GM12878 (cell line): Measurements from ENCODE around the gene IDI1. TPM values are rescaled to one million over a fixed set of nuclear protein-coding genes. Genes with fewer than 3 reads are reported as not detected.

ENCODE experiments used
- ATAC-seq: fragments of 200-7000 bp; cut with Tn5 transposase; 3 replicates; pipeline ENCODE4 v1.9.1; 2020; ENCODE audit warnings: mild to moderate bottlenecking, moderate library complexity
- BruUV-seq: library from RNA; stranded (reverse); fragments of 400-500 nt; replicated peaks from 2 replicates; lab custom pipeline; 2021; lab: Mats Ljungman, UMichigan
- CTCF ChIA-PET: fragments of 300-600 bp; sonication (Branson Sonifier 250); formaldehyde crosslinking; extraction: SDS; loops from one replicate; lab custom pipeline; 2021; ENCODE audit warnings: inconsistent platforms; lab: Yijun Ruan, JAX
- POLR2A ChIA-PET: fragments of 350-600 bp; formaldehyde crosslinking; extraction: SDS; loops from one replicate; lab custom pipeline; 2021; ENCODE audit warnings: inconsistent platforms; lab: Charles Lee
- RAD21 ChIA-PET: fragments of 300-600 bp; sonication (Branson Sonifier 250); formaldehyde crosslinking; loops from one replicate; lab custom pipeline; 2023; ENCODE audit warnings: antibody characterized with exemption; ENCODE audit not compliant: unreplicated experiment; lab: Charles Lee
- SMC1A ChIA-PET: fragments of 300-600 bp; sonication (Branson Sonifier 250); formaldehyde crosslinking; loops from one replicate; lab custom pipeline; 2023; ENCODE audit not compliant: unreplicated experiment, uncharacterized antibody; lab: Charles Lee
- DNase-seq: peaks from one replicate; pipeline ENCODE4 v3.0.0-alpha.2; 2011; ENCODE audit warnings: low read depth, low spot score
- FAIRE-seq: peaks from 3 replicates; lab custom pipeline; 2011; peaks lifted over from hg19 to GRCh38; lab: Jason Lieb, UNC
- H2AFZ ChIP-seq: 2 replicates; pipeline ENCODE4 v1.6.0; 2011; ENCODE audit warnings: low read depth, low read length, control low read depth; ENCODE audit not compliant: control insufficient read depth
- H3K27ac ChIP-seq: 2 replicates; pipeline ENCODE4 v1.5.1; 2011; ENCODE audit warnings: control low read depth; ENCODE audit not compliant: control insufficient read depth, insufficient read depth
- H3K27me3 ChIP-seq, 2 experiments: replicated peaks in 1 of 2; 2 replicates each; pipeline versions ENCODE4 v1.6.0 to v1.6.1; 2011; ENCODE audit warnings: low read length in 1 of 2; ENCODE audit not compliant: control insufficient read depth in 2 of 2, insufficient read depth in 2 of 2
- H3K36me3 ChIP-seq, 2 experiments: 2 replicates each; pipeline ENCODE4 v1.5.1; 2011; ENCODE audit warnings: low read length in 1 of 2; ENCODE audit not compliant: control insufficient read depth in 2 of 2, insufficient read depth in 2 of 2
- H3K4me1 ChIP-seq: 2 replicates; pipeline ENCODE4 v1.6.1; 2011; ENCODE audit warnings: mild to moderate bottlenecking, low read length, moderate library complexity, mixed read lengths; ENCODE audit not compliant: control insufficient read depth, insufficient read depth
- H3K4me2 ChIP-seq: 2 replicates; pipeline ENCODE4 v1.6.0; 2011; ENCODE audit warnings: control low read depth; ENCODE audit not compliant: control insufficient read depth, insufficient read depth
- H3K4me3 ChIP-seq: fragments of 200-600 bp; sonication (generic); 2 replicates; pipeline ENCODE4 v1.5.1; 2016
- H3K79me2 ChIP-seq: 2 replicates; pipeline ENCODE4 v1.6.0; 2011; ENCODE audit warnings: low read length; ENCODE audit not compliant: control insufficient read depth, insufficient read depth
- H3K9ac ChIP-seq: 2 replicates; pipeline ENCODE4 v1.8.0; 2011; ENCODE audit warnings: low read length, control low read depth, mixed read lengths; ENCODE audit not compliant: control insufficient read depth, insufficient read depth
- H3K9me3 ChIP-seq: replicated peaks from 3 replicates; pipeline ENCODE4 v1.5.1; 2011; ENCODE audit warnings: mild to moderate bottlenecking, low read length; ENCODE audit not compliant: control insufficient read depth, insufficient read depth
- H4K20me1 ChIP-seq: 2 replicates; pipeline ENCODE4 v1.6.0; 2011; ENCODE audit not compliant: control insufficient read depth, insufficient read depth
- ATF7 ChIP-seq: fragments of 450-650 bp; IDR thresholded peaks from 2 replicates; pipeline ENCODE4 v1.6.1; 2016; ENCODE audit warnings: low read depth, mild to moderate bottlenecking
- BACH1 ChIP-seq: fragments of 450-650 bp; IDR thresholded peaks from 2 replicates; pipeline ENCODE4 v1.6.1; 2017; ENCODE audit warnings: mild to moderate bottlenecking, borderline replicate concordance
- CHD2 ChIP-seq: IDR thresholded peaks from 2 replicates; pipeline ENCODE4 v1.6.1; 2011; ENCODE audit warnings: low read depth, low read length, improper control_type of control experiment, borderline replicate concordance
- CUX1 ChIP-seq: IDR thresholded peaks from 2 replicates; pipeline ENCODE4 v1.6.1; 2012; ENCODE audit warnings: improper control_type of control experiment, low read depth, low read length; ENCODE audit not compliant: insufficient replicate concordance
- IKZF2 ChIP-seq, 2 experiments: fragments of 450-650 bp; IDR thresholded peaks; 2 replicates each; pipeline ENCODE4 v1.6.1; 2017; ENCODE audit warnings: mild to moderate bottlenecking in 2 of 2, moderate library complexity in 2 of 2
- IRF4 ChIP-seq: IDR thresholded peaks from 2 replicates; pipeline ENCODE4 v1.6.1; 2011; ENCODE audit warnings: low read depth, low read length
- MLLT1 ChIP-seq: fragments of 450-650 bp; IDR thresholded peaks from 2 replicates; pipeline ENCODE4 v1.6.1; 2016; ENCODE audit warnings: mild to moderate bottlenecking
- MTA2 ChIP-seq: fragments of 450-650 bp; IDR thresholded peaks from 2 replicates; pipeline ENCODE4 v1.6.1; 2016; ENCODE audit warnings: low read depth, mild to moderate bottlenecking, moderate library complexity
- MYC ChIP-seq: IDR thresholded peaks from 2 replicates; pipeline ENCODE4 v1.6.1; 2011; ENCODE audit warnings: mild to moderate bottlenecking, low read length, moderate library complexity, inconsistent platforms; ENCODE audit not compliant: insufficient read depth, insufficient replicate concordance, insufficient read length, severe bottlenecking
- PAX5 ChIP-seq: IDR thresholded peaks from 2 replicates; pipeline ENCODE4 v1.6.1; 2011; ENCODE audit warnings: low read depth, low read length, borderline replicate concordance
- PML ChIP-seq: IDR thresholded peaks from 2 replicates; pipeline ENCODE4 v1.6.1; 2012; ENCODE audit warnings: low read length, inconsistent platforms
- SKIL ChIP-seq: fragments of 450-650 bp; IDR thresholded peaks from 2 replicates; pipeline ENCODE4 v1.6.1; 2017; ENCODE audit warnings: mild to moderate bottlenecking, low read depth, inconsistent platforms; ENCODE audit not compliant: poor library complexity, severe bottlenecking
- TARDBP ChIP-seq: IDR thresholded peaks from 2 replicates; pipeline ENCODE4 v1.6.1; 2016; ENCODE audit warnings: borderline replicate concordance
- YBX1 ChIP-seq: fragments of 450-650 bp; IDR thresholded peaks from 2 replicates; pipeline ENCODE4 v1.6.1; 2016; ENCODE audit warnings: antibody characterized with exemption
- ZNF207 ChIP-seq: fragments of 450-650 bp; IDR thresholded peaks from 2 replicates; pipeline ENCODE4 v1.6.1; 2014; ENCODE audit warnings: antibody characterized with exemption, mild to moderate bottlenecking, borderline replicate concordance
- WGBS: methylation state at CpG from one replicate; pipeline ENCODE4 v1.1.6; 2016; ENCODE audit warnings: low lambda C conversion rate; ENCODE audit not compliant: insufficient replicate concordance, insufficient coverage; ENCODE audit errors: missing lambda C conversion rate; 5-methylcytosine and 5-hydroxymethylcytosine counted together
- in situ Hi-C: fragments of 300-500 bp; cut with MboI; formaldehyde crosslinking; loops from 9 replicates; pipeline ENCODE4 v1.14.3; 2018; ENCODE audit warnings: mixed read lengths
- intact Hi-C: fragments of 100-400 bp; cut with micrococcal nuclease; formaldehyde crosslinking; loops from one replicate; pipeline ENCODE4 v1.14.2; 2022; ENCODE audit not compliant: unreplicated experiment
- polyA plus RNA-seq, 11 experiments: library from polyadenylated mRNA; depleted of rRNA in 4 of 11; unstranded in 6 of 11; stranded (reverse) in 5 of 11; fragments of >200 nt; fragmentation: Nextera tagmentation in 4 of 11; fragmentation: Illumina TruSeq in 1 of 11; extraction: Ambion mirVana in 4 of 11; extraction: Trizol in 1 of 11; gene quantifications; 1 replicate in 1 of 11; 2 replicates in 10 of 11; pipeline versions ENCODE4 v1.2.1 to v1.2.3, GENCODE V29; 2011 to 2016; ENCODE audit warnings: inconsistent platforms in 2 of 11, missing spikeins in 2 of 11, low read depth in 1 of 11
- total RNA-seq, 4 experiments: library from RNA; depleted of rRNA in 3 of 4; stranded (reverse); fragments of >200 nt in 3 of 4; fragmentation: Illumina TruSeq in 1 of 4; extraction: Trizol in 1 of 4; gene quantifications; 2 replicates each; pipeline versions ENCODE4 v1.2.1 to v1.2.3, GENCODE V29; 2013 to 2021

IDI1 gene
- total and polyA plus RNA-seq, 10 of the 15 experiments (the other 5 are each of a cell fraction or from before 2014, with no cell fraction given), result 85.5 to 223 (median 157) TPM

DNA sequence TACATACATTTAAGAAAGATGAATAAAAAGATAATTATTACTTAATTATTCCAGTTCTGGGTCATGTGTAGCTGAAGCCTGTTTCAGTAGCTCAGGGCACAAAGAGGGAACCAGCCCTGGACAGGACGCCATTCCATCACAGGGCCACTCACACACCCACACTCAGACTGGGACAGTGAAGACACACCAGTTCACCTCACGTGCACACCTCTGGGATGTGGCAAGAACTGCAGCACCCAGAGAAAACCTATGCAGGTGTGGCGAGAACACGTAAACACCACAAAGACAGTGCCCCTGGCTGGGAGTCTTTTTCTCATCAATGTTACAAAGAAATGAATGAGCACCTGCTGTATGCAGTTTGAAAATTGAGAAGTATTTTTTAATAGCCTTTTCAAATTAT is 1.6 kb upstream of the IDI1 start:
- ChIA-PET RAD21 (interaction anchor here (0.9 to 3.1 kb wide), 3 partner anchors 11 to 121 kb away, joined by 3 to 9 read pairs (median 3); partner anchors contain the start of gene GTPBP4), POLR2A (interaction anchor here (0.6 to 3.6 kb wide), 7 partner anchors 9 to 122 kb away, joined by 3 to 19 read pairs (median 7); no protein-coding TSS in a partner anchor), SMC1A (interaction anchor here (0.7 to 1.3 kb wide), 6 partner anchors 15 to 161 kb away, joined by 3 to 4 read pairs (median 3); no protein-coding TSS in a partner anchor), CTCF (interaction anchor here (0.6 to 2.1 kb wide), 3 partner anchors 24 to 823 kb away, joined by 3 to 8 read pairs (median 3); no protein-coding TSS in a partner anchor)
- no TSS peak for BruUV-seq
- FAIRE-seq, result no peak
- peak overlapping the region; percentile 32 for H3K4me2 ChIP-seq
- WGBS, result 1% methylated on average over 4 of the region's 4 CpGs
- H3K9me3 ChIP-seq, result no peaks in the 10 kb centered on the region
- peak; percentile 34 for ATAC-seq
- DNase-seq, result no peak
- H3K4me1 ChIP-seq, result peaks cover 6% of the 10 kb centered on the region
- intact Hi-C loops (no loop called here), in situ Hi-C loops (no loop called here)
- no peak overlapping the region for H2AFZ ChIP-seq
- peak overlapping the region; percentile 95 for H3K4me3 ChIP-seq
- peaks cover 0 to 16% of the 10 kb centered on the region in 2 experiments; a peak in 2 of 4 replicates for H3K36me3 ChIP-seq
- peaks cover 80% of the 10 kb centered on the region for H3K79me2 ChIP-seq
- no peak overlapping the region for H3K27ac ChIP-seq
- H3K9ac ChIP-seq, result peak overlapping the region; percentile 92; the same call in 1 of the 2 replicates
- H3K27me3 ChIP-seq, result no peaks in the 10 kb centered on the region
- peaks cover 3% of the 10 kb centered on the region; the same call in 1 of the 2 replicates for H4K20me1 ChIP-seq
- no peak for TF ChIP-seq ZNF207
- TF ChIP-seq MTA2, result no peak
- TF ChIP-seq MYC, result no peak
- TF ChIP-seq PAX5, result 0 out of 2 replicates have a peak, but pooled peaks have one; percentile 16
- no peak for TF ChIP-seq SKIL
- no peak for TF ChIP-seq ATF7
- no peak for TF ChIP-seq CHD2
- TF ChIP-seq TARDBP, result no peak
- TF ChIP-seq PML, result no peak
- no peak for TF ChIP-seq CUX1
- peak in 1 of 2 experiments; percentile 28; a peak in 1 of 4 replicates for TF ChIP-seq IKZF2 (IDR thresholded peaks at IDR 0.05)
- TF ChIP-seq BACH1, result no peak
- TF ChIP-seq MLLT1, result no peak
- TF ChIP-seq YBX1, result no peak
- TF ChIP-seq IRF4, result 0 out of 2 replicates have a peak, but pooled peaks have one; percentile 28
